Panc1 (cell line): ENCODE measurements around the gene NRK.

ENCODE experiments used
- POLR2AphosphoS5 ChIP-seq: IDR thresholded peaks from 2 replicates; pipeline ENCODE4 v1.6.1; 2012; ENCODE audit warnings: mild to moderate bottlenecking, low read depth, low read length, moderate library complexity
- SIN3A ChIP-seq: IDR thresholded peaks from 2 replicates; pipeline ENCODE4 v1.6.1; 2012; ENCODE audit warnings: low read depth, mild to moderate bottlenecking, low read length, moderate library complexity, borderline replicate concordance; ENCODE audit not compliant: insufficient read depth
- TF ChIP-seq, protein P1 (sequence below): fragments of 450-650 bp; IDR thresholded peaks from 2 replicates; pipeline ENCODE4 v1.5.1; 2017; ENCODE audit warnings: mild to moderate bottlenecking
- TF ChIP-seq, protein P2 (sequence below), 2 experiments: IDR thresholded peaks; 2 replicates each; pipeline ENCODE4 v1.6.1; 2011 to 2012; ENCODE audit warnings: low read depth in 2 of 2, control low read depth in 1 of 2, low read length in 1 of 2, mild to moderate bottlenecking in 1 of 2, moderate library complexity in 1 of 2; ENCODE audit not compliant: insufficient read depth in 1 of 2

DNA sequence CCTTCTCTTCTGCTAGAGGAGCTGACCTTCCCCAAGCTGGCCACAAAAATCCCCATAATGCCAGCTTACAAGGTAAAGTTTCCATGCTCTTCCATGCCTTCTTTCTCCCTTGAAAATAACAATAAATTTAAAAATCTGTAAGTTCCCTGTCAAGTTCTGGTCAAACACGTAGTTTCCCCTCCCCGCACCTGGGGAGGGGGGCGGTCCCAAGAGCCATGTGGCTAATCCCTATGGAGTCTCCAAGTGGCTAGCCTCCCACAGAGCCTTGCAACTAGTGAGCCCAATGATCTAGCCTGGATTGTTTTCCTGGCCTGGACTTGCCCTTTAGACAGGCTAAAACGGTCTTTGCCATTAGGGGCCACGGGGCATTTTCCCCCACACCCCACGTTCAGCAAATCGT, 2.1 kb upstream of the NRK start:
- TF ChIP-seq, protein P1, sequence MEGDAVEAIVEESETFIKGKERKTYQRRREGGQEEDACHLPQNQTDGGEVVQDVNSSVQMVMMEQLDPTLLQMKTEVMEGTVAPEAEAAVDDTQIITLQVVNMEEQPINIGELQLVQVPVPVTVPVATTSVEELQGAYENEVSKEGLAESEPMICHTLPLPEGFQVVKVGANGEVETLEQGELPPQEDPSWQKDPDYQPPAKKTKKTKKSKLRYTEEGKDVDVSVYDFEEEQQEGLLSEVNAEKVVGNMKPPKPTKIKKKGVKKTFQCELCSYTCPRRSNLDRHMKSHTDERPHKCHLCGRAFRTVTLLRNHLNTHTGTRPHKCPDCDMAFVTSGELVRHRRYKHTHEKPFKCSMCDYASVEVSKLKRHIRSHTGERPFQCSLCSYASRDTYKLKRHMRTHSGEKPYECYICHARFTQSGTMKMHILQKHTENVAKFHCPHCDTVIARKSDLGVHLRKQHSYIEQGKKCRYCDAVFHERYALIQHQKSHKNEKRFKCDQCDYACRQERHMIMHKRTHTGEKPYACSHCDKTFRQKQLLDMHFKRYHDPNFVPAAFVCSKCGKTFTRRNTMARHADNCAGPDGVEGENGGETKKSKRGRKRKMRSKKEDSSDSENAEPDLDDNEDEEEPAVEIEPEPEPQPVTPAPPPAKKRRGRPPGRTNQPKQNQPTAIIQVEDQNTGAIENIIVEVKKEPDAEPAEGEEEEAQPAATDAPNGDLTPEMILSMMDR = no peak
- no peak for TF ChIP-seq SIN3A
- TF ChIP-seq POLR2AphosphoS5 = no peak
- TF ChIP-seq, protein P2, sequence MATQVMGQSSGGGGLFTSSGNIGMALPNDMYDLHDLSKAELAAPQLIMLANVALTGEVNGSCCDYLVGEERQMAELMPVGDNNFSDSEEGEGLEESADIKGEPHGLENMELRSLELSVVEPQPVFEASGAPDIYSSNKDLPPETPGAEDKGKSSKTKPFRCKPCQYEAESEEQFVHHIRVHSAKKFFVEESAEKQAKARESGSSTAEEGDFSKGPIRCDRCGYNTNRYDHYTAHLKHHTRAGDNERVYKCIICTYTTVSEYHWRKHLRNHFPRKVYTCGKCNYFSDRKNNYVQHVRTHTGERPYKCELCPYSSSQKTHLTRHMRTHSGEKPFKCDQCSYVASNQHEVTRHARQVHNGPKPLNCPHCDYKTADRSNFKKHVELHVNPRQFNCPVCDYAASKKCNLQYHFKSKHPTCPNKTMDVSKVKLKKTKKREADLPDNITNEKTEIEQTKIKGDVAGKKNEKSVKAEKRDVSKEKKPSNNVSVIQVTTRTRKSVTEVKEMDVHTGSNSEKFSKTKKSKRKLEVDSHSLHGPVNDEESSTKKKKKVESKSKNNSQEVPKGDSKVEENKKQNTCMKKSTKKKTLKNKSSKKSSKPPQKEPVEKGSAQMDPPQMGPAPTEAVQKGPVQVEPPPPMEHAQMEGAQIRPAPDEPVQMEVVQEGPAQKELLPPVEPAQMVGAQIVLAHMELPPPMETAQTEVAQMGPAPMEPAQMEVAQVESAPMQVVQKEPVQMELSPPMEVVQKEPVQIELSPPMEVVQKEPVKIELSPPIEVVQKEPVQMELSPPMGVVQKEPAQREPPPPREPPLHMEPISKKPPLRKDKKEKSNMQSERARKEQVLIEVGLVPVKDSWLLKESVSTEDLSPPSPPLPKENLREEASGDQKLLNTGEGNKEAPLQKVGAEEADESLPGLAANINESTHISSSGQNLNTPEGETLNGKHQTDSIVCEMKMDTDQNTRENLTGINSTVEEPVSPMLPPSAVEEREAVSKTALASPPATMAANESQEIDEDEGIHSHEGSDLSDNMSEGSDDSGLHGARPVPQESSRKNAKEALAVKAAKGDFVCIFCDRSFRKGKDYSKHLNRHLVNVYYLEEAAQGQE (IDR thresholded peaks at IDR 0.05; ENCODE audit: insufficient read depth in 1 of 2, low read depth in 2 of 2, low read length in 1 of 2) = no peak
